Fibroblast of upper back skin (primary cell): Measurements from ENCODE around the gene GRK5.

Experiments used
- DNase-seq: peaks from one replicate; pipeline ENCODE4 v3.0.0-alpha.2; 2013

GRK5 gene

DNA sequence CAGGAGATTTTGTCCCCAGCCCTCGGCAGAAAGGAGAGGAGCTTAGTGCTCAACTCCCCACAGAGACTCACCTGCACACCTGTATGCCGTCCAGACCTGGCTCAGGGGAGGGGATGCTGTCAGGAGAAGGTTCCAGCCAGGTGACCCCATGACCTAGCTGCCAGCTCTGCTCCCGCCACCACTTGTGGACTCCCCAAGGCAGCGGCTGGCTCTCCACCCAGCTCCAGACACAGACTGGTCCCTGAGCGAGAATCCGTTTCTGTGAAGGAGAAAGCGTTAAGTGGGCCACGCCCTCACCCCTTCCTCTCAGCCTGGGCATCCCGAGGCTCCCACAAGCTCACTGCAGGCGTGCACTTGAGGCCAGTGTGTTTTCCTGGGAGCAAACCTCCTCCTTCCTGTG is 258.7 kb downstream of the GRK5 start:
- no peak for DNase-seq

DNA sequence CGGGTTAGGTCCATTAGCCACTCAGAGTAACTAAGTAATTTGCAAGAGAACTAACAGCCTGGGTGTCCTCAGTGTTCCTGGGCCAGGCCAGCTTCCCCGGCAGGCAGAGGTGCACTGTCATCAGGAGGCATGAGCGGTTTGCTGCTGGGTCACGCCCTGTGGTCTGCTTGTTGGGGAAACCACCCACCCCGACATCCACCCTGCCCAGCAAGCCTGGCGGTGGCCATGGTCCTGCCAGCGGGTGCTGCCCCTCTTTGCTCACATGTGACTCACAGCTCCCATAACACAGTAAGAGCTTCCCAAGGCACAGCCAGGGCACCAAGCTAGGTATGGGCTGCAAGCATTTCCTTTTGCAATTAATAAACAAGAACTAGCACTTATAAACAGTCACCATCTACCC is 259.3 kb downstream of the GRK5 start:
- DNase-seq, result no peak

DNA sequence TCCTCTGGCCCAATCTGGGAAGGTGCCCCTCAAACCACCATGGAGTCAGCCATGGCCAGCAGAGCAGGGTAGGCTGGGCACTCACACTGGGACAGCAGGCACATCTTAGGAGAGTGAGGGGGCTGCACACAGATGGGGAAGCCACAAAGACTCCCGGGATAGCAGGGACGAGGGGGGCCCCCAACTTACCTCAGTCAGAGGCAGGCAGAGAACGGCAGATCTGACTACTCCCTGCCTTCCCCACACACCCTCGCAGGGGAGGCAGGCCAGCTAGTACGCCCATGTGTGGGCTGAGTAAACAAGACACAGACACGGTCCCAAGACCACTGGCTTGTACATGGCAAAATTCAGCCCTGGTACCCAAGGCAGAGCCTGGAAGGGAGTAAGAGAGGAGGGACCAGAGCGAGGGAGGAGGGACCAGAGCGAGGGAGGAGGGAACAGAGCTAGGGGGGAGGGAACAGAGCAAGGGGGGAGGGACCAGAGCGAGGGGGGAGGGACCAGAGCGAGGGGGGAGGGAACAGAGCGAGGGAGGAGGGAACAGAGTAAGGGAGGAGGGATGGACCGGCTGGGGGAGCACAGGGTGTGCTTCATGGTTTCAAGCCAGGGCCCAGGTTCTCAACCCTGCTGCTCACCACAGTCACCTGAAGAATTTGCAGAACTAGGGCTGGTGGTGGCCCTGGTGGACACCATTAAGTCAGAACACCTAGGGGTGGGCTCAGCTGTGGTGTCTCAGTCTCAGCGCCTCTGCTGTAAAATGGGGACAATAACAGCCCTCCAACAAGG is 261.4 kb downstream of the GRK5 start:
- DNase-seq, result no peak

DNA sequence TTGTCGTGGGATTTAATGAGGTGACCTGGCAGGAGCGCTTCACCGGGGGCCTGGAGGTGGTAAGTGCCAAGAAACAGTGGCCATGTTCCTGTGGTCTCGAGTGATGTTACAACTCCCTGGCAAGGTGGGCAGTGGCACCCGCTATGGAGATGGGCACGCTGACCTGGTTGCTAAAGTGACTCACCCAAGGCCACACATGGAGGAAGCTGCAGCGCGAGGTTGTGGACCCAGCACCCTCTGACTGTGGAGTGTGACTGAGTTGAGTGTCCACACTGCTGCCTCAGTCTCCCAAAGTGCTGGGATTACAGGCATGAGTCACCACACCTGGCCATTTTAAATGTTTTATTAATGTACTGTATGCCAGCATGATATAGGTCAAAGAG is 261.9 kb downstream of the GRK5 start:
- DNase-seq, result no peak

DNA sequence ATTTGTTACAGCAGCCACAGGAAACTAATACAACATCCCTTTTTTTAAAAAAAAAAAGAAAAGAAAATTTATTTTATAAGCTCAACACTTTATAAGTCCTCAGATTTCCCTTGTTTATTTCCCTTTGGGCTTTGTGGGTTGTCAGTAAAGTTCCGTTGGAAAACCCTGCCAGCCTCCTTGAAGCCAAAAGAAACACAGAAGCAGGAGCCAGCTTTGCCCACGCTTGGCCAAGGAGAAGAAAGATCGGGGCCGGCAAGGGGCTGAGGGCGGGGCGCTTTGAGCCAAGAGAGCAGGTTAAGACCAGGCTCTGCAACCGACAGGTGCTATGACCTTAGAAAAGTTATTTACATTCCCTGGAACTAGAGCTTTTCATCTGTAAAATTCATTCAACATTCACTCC is 262.5 kb downstream of the GRK5 start:
- DNase-seq, result no peak

DNA sequence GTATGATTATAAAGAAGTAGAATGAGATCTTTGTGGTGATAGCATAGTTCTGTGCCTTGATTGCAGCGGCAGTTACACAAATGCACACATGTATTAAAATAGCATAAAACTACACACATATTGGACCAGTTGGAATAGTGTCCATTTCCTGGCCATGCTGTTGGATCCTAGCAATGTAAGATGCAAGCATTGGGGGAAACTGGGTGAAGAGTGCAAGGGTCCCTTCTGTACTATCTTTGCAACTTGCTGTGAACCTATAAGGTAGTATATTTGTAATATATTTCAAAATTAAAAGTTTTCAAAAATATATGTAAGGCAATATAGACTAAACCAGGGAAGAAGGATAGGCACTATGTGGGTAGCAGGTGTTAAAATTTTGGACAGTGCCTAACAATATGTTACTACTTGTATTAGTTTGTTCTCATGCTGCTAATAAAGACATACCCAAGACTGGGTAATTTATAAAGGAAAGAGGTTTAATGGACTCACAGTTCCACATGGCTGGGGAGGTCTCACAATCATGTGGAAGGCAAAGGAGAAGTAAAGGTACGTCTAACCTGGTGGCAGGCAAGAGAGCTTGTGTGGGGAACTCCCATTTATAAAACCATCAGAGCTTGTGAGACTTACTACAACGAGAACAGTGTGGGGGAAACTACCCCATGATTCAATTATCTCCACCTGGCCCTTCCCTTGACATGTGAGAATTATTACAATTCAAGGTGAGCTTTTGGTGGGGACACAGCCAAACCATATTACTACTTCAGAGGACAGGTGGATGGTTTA is 263.7 kb downstream of the GRK5 start:
- DNase-seq, result no peak

DNA sequence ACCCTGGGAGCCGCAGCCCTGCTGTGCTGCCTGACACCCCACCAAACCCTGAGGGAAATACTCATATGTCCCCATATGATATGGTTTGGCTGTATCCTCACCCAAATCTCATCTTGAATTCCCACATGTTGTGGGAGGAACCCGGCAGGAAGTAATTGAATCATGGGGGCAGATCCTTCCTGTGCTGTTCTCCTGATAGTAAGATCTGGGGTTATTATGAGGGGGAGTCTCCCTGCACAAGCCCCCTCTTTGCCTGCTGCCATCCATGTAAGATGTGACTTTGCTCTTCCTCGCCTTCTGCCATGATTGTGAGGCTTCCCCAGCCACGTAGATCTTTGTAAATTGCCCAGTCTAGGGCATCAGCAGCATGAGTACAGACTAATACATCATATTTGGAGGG is 266.4 kb downstream of the GRK5 start:
- no peak for DNase-seq

DNA sequence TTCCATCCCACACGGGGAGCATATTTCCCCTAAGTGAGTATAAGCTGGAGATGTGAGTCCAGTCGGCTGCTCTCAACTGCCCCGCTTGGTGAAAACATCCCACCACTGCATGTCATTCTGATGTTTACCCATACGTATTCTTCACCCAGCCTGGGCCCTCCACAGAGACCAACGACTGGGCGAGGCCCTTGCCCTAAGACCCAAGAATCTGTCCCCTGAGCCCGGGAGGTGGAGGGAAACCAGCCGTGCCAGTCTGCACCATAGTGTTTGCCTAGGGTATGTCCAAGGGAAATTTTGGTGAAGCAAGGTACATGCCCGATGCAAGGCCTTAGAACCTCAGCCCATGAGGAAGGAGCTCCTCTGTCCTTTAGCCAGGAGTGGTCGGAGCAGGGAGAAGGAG is 267.2 kb downstream of the GRK5 start:
- no peak for DNase-seq

DNA sequence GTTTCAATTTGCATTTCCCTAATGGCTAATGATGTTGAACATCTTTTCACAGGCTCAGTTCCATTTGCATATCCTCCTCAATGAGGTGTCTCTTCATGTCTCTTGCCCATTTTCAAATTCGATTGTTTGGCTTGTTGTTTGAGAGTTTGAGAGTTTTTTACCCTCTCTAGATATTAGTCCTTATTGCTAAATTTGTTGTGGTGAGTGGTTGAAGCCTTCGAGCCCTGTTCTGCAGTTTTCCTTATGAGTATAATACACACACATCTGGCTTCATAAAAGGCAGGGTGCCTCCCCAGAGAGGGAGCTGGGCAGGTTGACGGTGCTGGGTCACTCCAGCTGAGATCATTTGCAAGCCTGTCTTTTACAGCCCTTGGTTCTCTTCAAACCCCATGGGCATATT is 270.1 kb downstream of the GRK5 start:
- DNase-seq, result no peak

DNA sequence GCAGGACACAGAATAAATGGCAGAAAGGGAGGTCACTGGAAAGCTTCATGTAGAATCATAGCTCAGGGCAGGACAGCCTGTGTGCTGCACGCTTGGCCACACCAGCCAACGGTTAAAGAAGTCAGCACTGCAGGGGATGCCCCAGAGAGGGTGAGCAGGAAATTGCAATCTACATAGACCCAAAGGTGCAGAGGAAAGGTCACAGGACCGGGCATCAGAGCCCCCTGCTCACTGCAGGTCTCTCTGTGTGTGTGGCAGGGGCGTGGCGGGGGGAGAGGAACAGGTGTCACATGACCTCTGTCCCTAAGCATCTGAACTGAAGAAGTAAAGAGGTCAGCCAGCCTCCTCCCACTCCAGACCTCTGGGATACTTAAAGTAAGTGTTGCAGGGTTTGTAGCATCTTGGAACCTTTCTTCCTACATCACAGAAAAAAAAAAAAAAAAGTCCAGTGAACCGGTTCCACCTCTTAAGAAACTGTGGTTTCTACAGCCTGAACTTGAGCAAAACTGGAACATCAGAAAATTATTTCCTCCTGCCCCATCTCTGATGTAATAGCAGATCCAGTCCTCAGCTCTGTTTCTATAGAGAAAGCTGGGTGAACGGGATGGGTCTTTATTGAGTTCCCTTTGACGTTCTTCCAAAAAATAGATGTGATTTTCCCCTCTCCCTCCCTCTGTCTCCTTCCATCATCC is 270.9 kb downstream of the GRK5 start:
- DNase-seq, result no peak

DNA sequence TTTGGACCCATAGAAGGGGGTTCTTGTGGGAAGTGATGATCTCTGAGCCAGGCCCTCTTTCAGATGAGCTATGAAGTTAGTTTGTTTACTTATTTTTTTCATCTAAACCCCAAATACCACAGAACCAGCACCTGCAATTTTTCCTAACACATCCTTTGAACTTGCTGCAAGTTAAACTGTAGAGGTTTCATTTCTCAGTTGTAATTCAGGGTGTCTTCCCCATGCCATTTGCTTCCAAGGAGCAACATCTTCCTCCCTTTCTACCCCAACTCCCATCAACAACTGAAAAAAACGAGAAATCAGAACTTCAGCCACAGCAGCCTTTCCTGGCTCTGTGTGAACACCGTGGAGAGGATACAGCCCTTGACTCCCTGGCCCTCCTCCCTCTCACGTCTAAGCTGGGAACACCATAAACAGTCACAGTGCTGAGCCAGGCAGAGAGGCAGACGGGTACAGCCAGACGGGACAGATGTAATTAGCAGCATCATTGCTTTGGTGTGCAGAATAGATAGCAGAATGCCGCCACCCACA is 271.5 kb downstream of the GRK5 start:
- no peak for DNase-seq

DNA sequence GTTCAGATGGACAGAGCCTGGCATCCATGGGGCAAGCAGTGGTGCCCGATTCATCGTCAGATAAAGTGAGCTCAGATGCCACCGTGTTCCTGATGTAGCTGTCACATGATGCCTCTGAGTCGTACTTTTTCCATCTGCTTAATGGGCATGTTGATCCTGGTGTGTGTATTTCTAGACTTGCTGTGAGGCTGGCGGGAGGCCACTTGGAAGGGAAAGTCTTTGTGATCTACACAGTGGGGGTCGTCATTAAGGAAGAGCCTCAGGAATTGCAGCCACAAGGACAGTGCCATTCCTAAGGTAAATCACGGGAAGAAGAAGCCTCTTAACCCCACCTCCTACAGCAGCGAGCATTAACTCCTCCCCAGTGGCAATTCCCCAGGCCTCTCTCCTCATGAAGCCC is 272.2 kb downstream of the GRK5 start:
- DNase-seq, result no peak

DNA sequence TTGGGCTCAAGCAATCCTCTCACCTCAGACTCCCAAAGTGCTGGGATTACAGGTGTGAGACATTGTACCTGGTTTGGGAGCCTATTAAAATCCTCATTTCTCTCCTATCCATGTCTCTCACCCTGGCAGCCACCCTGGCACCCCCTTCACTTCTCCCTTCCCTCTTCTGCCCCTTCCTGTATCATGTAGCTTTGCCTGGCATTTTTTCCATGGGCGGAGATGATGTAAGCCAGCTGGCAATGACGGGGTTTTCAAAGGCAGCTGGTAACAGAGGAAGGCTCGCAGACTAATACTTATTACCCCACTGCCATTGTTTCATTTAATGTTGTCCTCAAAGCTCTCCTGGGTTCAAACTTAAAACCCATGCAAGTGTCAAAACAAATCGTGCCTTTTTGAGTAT is 273.3 kb downstream of the GRK5 start:
- no peak for DNase-seq

DNA sequence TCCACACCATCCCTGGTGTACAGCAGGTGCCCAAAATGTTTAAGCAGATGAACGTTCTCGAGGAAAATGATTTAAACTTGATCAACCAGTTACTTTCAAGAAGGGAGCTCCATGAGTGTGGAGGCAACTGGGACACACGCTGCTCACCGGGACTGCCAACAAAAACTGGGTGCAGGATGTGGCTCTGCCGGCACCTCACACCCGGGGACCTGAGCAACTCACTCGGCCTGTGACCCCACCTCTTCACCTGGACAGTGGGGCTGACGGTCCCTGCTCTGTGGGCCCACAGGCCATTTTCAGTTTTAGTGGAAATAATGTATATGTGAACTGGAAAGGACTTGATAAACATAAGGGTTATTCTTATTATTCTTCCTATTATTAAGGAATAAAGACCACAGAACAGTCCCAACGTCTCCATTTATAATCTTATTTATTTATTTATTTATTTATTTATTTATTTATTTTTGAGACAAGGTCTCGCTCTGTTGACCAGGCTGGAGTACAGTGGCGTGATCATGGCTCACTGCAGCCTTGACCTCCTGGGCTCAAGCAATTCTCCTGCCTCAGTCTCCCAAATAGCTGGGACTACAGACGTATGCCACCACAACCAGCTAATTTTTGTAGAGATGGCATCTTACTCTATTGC is 274.5 kb downstream of the GRK5 start:
- no peak for DNase-seq

DNA sequence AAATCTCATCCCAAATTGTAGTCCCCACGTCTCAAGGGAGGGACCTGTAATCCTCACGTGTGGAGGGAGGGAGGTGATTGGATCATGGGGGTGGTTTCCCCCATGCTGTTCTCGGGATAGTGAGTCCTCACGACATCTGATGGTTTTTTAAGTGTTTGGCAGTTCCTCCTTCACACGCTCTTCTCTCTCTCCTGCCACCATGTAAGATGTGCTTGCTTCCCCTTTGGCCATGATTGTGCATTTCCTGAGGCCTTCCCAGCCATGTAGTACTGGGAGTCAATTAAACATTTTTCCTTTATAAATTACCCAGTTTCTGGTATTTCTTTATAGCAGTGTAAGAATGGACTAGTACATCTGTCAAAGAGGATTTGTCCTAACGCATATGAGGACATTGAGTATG is 275.6 kb downstream of the GRK5 start:
- DNase-seq, result no peak

DNA sequence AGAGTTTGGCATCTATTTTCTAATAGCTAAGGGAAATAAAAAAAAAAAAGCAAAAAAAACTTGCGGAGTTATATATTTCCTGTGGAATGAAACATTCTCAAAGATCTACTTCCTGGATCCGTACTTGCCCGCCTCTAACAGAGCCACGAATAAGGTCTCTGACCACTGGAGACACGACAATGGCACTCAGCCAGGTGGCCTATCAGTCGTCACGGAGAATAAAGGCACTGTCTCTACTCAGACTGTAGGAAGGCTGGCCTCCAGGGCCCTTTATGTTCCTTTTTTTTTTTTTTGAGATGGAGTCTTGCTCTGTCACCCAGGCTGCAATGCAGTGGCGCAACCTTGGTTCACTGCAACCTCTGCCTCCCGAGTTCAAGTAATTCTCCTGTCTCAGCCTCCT is 276.5 kb downstream of the GRK5 start:
- DNase-seq, result no peak

DNA sequence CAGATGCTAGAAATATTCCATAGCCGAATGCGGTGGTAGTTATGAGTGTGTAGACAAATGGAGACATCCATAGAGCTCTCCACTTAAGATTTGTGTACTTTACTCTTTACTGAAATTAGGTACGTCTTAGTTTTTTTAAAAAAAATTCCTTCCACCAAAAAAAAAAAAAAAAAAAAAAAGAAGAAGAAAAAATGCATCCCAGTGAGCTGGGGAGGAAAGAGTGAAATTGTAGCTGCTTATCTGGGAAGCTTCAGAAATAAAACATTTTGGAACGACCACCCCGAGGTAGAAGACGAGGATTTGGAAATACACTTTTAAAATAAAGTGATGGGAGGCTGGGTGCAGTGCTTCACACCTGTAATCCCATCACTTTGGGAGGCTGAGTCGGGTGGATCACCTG is 281.3 kb downstream of the GRK5 start:
- no peak for DNase-seq

DNA sequence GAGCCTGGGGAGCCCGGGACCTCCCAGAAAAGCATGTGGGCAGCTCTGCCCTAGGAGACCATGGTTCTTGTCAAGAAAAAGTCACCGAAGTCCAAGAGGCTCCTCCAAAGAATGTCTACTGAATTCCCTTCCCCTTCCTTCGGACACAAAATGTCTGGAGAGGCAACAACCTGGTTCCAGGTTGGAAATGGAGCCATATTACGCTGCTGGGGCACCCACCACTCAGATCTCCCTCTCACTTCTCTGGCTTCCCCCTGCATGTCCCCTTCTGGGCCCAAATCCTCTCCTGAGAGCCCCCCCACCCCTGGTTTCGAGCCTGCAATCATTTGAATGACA is 282.6 kb downstream of the GRK5 start:
- no peak for DNase-seq

DNA sequence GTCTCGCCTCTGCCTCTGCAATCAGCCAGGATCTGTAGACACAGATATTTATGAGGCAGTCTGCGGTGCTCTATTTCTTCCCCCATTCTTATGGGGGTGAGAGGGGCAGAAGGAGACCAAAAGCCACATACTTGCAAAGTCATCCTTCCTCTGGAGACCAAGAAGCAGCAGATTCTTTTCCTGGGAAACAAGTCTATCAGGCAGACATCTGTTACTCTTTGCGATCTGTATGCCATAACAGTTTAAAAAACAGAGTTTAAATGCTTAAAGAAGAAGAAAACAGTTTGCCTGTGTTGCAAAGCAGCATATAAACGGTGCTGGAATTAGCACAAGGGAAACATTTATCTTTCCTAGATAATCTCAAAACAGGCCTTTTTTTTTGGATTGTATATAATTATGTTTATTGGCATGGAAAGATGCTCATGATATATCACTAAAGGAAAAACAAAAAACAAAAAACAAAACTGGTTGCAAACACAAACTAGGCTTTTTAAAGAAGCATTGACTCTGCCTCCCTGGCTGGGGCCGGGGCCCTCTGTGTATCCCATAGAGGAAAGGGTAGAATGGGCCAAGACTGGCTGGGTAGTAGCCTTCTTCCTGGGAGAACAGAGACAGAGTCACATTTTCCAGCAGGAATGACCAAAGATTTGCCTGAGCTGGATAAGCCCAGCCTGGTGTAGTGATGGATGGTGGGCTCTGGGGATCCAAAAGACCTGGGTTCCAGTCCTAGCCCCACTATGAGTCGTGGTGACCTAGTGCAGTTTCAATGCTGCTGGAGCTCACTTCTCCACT is 284.8 kb downstream of the GRK5 start:
- no peak for DNase-seq

DNA sequence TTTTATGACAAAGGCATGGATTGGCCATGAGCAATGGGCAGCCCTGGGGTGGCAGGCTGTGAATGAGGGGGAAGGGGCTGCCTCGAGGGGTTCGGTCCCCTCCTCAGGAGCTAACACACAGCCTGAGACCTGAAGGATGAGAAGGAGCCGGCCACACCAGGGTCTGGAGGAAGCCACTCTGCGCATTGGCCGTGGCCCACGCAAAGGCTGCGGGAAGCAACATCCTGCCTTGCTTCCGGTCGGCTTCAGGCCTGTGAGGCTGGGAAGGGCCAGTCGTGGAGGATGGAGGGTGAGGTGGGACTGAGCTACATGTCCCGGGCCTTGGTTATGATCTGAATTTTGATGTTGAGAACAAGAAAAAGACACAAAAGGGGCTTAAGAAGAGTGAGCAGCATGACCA is 285.8 kb downstream of the GRK5 start:
- no peak for DNase-seq

DNA sequence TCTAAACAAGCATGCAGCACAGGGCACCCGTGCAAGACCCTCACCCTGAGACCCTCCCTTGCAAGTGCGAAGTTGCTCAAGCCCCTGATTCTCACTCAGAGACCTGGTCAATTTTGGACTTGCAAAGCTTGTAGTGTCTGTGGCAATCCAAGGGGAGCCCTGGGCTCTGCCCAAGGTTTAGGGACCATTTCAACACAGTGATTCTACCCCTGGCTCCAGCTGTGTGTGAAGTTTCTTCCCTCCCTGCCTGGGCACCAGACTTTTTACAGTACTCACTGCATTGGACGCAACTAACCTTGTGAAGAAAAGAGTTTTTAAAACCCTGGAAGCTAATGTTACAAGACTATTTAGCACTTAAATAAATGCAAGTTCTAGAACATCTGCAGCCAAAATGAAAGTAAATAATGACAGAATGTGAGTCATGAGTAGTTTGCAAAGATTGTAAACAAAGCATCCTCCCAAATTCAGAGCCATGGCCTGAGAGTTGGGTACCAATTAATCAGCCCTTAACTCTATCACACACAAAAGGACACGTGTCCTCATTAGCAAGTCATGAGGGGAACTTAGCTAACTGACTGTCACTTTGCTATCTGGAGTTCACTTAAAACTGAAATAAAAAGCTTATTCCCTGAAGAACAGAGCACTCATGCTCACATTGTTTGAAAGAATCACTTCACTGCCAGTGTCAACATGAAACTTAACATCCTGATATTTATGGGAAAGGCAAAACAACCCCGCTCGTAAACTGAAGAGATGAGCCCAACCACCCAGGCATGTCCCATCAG is 287.1 kb downstream of the GRK5 start:
- DNase-seq, result no peak

DNA sequence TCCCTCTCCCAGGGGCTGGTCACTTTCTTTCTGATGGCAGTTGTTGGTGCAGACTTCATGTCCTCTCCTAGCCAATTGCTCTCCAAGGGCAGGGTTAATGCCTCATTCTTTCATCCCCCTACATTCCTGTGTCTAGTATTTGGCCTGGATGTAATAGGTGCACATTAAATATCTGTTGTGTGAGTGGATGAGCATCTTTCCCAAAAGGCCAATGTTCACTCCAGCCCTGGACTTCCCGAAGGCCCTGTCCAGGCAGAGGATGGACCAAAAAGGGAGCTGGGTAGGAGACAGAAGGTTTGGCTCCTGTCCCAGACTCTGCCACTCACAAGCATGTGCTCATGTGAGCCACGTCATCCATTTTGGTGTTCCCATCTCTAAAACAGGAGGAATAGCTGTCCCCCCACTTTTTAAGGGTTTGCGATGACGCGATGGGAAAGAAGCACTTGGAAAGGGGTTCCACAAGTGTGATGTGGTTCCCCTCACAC is 287.7 kb downstream of the GRK5 start:
- no peak for DNase-seq
